Measurements from ENCODE around the gene ABCG5. TPM values are rescaled to one million over a fixed set of nuclear protein-coding genes. Genes with fewer than 3 reads are reported as not detected.
A peak's percentile ranks its signal among the peaks of the same experiment; 100 is the strongest.

Gene ABCG5
- total and polyA plus RNA-seq, 8 donors = 0.06 TPM; not detected in 7

DNA sequence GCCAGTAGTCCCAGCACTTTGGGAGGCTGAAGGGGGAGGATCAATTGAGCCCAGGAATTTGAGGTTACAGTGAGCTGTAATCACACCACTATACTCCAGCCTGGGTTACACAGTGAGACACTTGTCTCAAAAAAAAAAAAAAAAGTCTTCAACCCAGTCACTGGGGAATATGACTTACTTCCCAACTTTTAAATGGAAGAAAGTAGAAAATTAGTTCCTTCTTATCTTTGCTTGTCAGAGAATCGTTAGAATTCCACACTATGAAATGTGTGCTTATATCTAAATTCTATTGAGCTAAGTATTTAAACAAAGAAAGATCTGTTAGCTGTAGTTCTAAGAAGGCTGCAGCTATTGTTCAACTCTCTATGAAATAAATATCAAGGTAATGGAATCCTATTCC, 42.4 kb downstream of the ABCG5 start:
- TF ChIP-seq, protein P1, sequence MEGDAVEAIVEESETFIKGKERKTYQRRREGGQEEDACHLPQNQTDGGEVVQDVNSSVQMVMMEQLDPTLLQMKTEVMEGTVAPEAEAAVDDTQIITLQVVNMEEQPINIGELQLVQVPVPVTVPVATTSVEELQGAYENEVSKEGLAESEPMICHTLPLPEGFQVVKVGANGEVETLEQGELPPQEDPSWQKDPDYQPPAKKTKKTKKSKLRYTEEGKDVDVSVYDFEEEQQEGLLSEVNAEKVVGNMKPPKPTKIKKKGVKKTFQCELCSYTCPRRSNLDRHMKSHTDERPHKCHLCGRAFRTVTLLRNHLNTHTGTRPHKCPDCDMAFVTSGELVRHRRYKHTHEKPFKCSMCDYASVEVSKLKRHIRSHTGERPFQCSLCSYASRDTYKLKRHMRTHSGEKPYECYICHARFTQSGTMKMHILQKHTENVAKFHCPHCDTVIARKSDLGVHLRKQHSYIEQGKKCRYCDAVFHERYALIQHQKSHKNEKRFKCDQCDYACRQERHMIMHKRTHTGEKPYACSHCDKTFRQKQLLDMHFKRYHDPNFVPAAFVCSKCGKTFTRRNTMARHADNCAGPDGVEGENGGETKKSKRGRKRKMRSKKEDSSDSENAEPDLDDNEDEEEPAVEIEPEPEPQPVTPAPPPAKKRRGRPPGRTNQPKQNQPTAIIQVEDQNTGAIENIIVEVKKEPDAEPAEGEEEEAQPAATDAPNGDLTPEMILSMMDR (IDR thresholded peaks at IDR 0.05) = no peak
- 30 to 38% methylated on average over 1 of the region's 1 CpG for WGBS, 2 donors
- Histone ChIP-seq H3K27me3 (no peaks in the 10 kb centered on the region), H3K27ac (no peak overlapping the region), H3K4me3 (no peak overlapping the region), H3K9me3 (no peaks in the 10 kb centered on the region), H3K36me3 (no peaks in the 10 kb centered on the region), H3K4me1 (no peaks in the 10 kb centered on the region)
- FAIRE-seq = no peak
- intact Hi-C loops (cut with DNase I) = no loop called here
- ATAC-seq = no peak
- no peak for DNase-seq

DNA sequence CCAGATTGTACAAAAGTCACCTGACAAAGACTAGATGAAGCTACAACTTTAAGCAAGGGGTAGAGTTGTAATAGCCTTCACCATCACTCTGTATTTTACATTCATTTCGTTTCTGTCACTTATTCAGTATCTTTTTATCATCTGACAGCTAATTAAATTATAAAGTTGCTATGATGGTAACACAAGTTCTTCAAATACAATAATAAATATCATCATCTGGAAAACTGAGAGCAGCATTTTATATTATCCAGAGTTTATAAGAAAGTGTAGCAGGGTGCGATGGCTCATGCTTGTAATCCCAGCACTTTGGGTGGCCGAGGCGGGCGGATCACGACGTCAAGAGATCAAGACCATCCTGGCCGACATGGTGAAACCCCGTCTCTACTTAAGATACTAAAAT, 43.7 kb downstream of the ABCG5 start:
- TF ChIP-seq, protein P1 (IDR thresholded peaks at IDR 0.05) = no peak
- H3K4me1 ChIP-seq = no peaks in the 10 kb centered on the region
- no peak for ATAC-seq
- intact Hi-C loops (cut with DNase I) = no loop called here
- DNase-seq = no peak
- H3K36me3 ChIP-seq = no peaks in the 10 kb centered on the region
- no peak overlapping the region for H3K27ac ChIP-seq
- no peaks in the 10 kb centered on the region for H3K27me3 ChIP-seq
- no peaks in the 10 kb centered on the region for H3K9me3 ChIP-seq
- WGBS, 2 donors = 91 to 96% methylated on average over 9 of the region's 9 CpGs
- FAIRE-seq = no peak
- H3K4me3 ChIP-seq = no peak overlapping the region

DNA sequence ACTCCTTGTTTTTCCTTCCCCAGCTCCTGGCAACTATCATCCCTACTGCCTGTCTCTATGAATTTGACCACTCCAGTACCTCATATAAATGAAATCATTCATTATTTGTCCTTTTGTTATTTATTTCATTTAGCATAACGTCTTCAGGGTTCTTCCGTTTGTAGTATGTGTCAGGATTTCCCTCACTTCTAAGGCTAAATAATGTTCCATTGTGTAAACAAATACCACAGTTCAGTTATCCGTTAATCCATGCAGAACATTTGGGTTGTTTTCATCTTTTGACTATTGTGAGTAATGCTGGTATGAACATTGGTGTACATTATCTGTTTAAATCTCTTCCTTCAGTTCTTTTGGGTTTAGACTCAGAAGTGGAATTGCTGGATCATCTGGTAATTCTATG, 46.0 kb downstream of the ABCG5 start:
- intact Hi-C loops (cut with DNase I) = no loop called here
- DNase-seq (no peak), FAIRE-seq (no peak), ATAC-seq (no peak)
- TF ChIP-seq, protein P1 (IDR thresholded peaks at IDR 0.05) = no peak
- Histone ChIP-seq H3K4me1 (no peaks in the 10 kb centered on the region), H3K27me3 (no peaks in the 10 kb centered on the region), H3K27ac (no peak overlapping the region), H3K9me3 (no peaks in the 10 kb centered on the region), H3K4me3 (no peak overlapping the region), H3K36me3 (no peaks in the 10 kb centered on the region)
- WGBS, 2 donors = 75 to 80% methylated on average over 3 of the region's 3 CpGs

DNA sequence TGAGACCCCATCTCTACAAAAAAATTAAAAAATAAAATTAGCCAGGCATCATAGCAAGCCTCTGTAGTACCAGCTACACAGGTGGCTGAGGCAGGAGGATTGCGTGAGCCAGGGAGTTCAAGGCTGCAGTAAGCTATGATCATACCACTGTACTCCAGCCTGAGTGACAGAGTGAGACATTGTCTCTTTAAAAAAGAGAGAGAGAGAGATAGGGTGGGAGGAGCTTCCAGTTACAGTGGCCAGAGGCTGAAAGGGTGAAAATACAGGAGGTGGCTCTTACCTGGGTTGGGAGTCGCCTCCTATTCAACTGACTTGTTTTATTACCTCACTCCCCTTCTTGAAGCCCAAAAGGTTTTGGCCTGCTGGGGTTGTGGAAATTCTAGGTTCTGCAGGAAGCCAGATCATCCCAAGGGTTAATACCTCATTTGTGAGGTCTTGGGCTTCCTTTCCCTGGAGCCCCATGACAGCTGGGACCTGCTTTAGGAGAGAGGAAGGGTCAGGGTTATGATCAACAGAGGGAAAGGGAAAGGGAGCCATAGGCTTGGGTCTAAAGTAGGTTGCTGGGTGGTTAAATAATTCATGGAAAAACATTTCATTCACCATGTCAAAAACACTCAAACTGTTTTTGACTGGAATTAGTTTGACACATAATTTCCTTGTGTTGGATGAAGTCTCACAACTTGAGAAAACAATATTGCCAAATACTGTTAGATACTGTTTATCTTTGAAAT, 47.4 kb downstream of the ABCG5 start:
- Histone ChIP-seq H3K9me3 (no peaks in the 10 kb centered on the region), H3K4me3 (no peak overlapping the region), H3K27ac (no peak overlapping the region), H3K27me3 (no peaks in the 10 kb centered on the region), H3K4me1 (no peaks in the 10 kb centered on the region), H3K36me3 (no peaks in the 10 kb centered on the region)
- WGBS, 2 donors = 95% methylated on average over 2 of the region's 2 CpGs
- intact Hi-C loops (cut with DNase I) = no loop called here
- no peak for ATAC-seq
- DNase-seq = no peak
- no peak for FAIRE-seq
- TF ChIP-seq, protein P1 (IDR thresholded peaks at IDR 0.05) = no peak

DNA sequence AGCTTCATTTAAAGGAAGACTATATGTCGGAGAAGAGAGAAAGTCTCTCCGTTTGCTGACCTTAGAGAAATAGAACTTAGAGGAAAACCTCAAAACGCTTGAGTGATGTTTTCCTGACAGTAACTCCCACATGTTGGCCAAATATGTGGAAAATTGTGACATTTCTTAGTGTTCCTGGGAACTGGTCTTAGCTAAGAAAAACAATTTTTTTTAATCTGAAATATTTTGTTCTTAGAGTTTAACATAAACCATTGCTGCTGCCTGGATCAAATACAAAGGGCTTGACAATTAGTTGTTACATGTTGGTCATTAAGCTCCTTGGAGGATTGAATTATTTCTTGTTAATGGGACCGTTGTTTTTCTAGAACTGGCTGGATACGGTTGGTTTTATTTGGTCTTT, 48.5 kb downstream of the ABCG5 start:
- FAIRE-seq = no peak
- TF ChIP-seq, protein P1 (IDR thresholded peaks at IDR 0.05) = no peak
- Histone ChIP-seq H3K4me3 (no peak overlapping the region), H3K9me3 (no peaks in the 10 kb centered on the region), H3K27ac (no peak overlapping the region), H3K36me3 (no peaks in the 10 kb centered on the region), H3K27me3 (no peaks in the 10 kb centered on the region), H3K4me1 (no peaks in the 10 kb centered on the region)
- WGBS, 2 donors = 85 to 86% methylated on average over 5 of the region's 5 CpGs
- peak in 2 of 4 donors; percentile 11 to 18 for ATAC-seq
- no peak for DNase-seq
- intact Hi-C loops (cut with DNase I) = no loop called here
